Measurements from ENCODE around the gene ZNF845.

ZNF845 gene

GRCh38 chr19:53333463-53334449, at the start of gene ZNF845:
Gene ZNF845, plus strand, starts transcription at chr19:53333749. Its CDS starts 7,559 bp downstream, at chr19:53341308.
- Histone ChIP-seq H3K9me2 (ENCODE audit: low read depth, low read length) (no peaks in the 10 kb centered on the region), H4K20me1 (ENCODE audit: insufficient read depth, low read length) (no peaks in the 10 kb centered on the region), H3K9me3 (ENCODE audit: low read length) (peaks cover 1% of the 10 kb centered on the region; the same call in 1 of the 2 replicates), H3K4me3 (ENCODE audit: low read depth, low read length, poor library complexity, severe bottlenecking) (peak within 1 kb of the TSS; percentile 98), H2AFZ (ENCODE audit: low read length) (peak within 1 kb of the TSS; percentile 79; the same call in 1 of the 2 replicates), H3K27me3 (ENCODE audit: insufficient read depth, low read length) (no peaks in the 10 kb centered on the region), H3K4me2 (ENCODE audit: low read length) (peak within 1 kb of the TSS; percentile 91), H3K36me3 (ENCODE audit: insufficient read depth, low read length) (peaks cover 32% of the 10 kb centered on the region), H3K27ac (ENCODE audit: low read depth, low read length, poor library complexity, severe bottlenecking) (no peak within 1 kb of the TSS), H3K9ac (ENCODE audit: low read length) (peak within 1 kb of the TSS; percentile 88), H3K79me2 (ENCODE audit: insufficient read depth, low read length) (no peaks in the 10 kb centered on the region), H3K4me1 (ENCODE audit: insufficient read depth, low read length, severe bottlenecking) (peaks cover 9% of the 10 kb centered on the region), H3F3A (ENCODE audit: insufficient read depth, low read length) (no peaks in the 10 kb centered on the region)
- TF ChIP-seq EZH2 (IDR thresholded peaks at IDR 0.05; ENCODE audit: borderline replicate concordance, low read length): no peak

DNA sequence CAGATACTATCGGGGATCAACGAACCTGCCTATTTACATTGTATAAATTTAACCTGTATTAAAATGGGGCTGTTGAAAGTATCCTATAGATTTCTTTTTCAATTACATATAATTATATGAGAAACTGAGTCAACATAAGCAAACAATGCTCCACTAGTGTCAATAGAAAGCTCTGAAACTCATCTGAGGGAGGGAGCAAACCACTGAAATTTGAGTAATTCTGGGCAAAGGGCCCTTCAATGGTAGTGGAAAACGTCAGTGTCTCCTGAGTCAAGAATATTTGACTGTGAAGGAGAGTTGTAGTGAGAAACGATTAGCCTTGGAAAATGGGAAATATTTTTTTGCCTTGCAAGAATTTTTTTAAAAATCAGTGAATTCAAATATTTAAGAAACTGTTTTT, 48.5 kb upstream of the ZNF845 start:
- Histone ChIP-seq H3K9ac (ENCODE audit: low read length) (no peak overlapping the region), H3K27ac (ENCODE audit: low read depth, low read length, poor library complexity, severe bottlenecking) (no peak overlapping the region), H2AFZ (ENCODE audit: low read length) (no peak overlapping the region), H4K20me1 (ENCODE audit: insufficient read depth, low read length) (no peaks in the 10 kb centered on the region), H3K9me2 (ENCODE audit: low read depth, low read length) (no peaks in the 10 kb centered on the region), H3K36me3 (ENCODE audit: insufficient read depth, low read length) (no peaks in the 10 kb centered on the region), H3K9me3 (ENCODE audit: low read length) (0 out of 2 replicates have a peak, but pooled peaks cover 2% of the 10 kb centered on the region), H3K4me2 (ENCODE audit: low read length) (no peak overlapping the region), H3F3A (ENCODE audit: insufficient read depth, low read length) (no peaks in the 10 kb centered on the region), H3K79me2 (ENCODE audit: insufficient read depth, low read length) (no peaks in the 10 kb centered on the region), H3K4me3 (ENCODE audit: low read depth, low read length, poor library complexity, severe bottlenecking) (no peak overlapping the region), H3K4me1 (ENCODE audit: insufficient read depth, low read length, severe bottlenecking) (no peaks in the 10 kb centered on the region), H3K27me3 (ENCODE audit: insufficient read depth, low read length) (no peaks in the 10 kb centered on the region)
- TF ChIP-seq EZH2 (IDR thresholded peaks at IDR 0.05; ENCODE audit: borderline replicate concordance, low read length): no peak

DNA sequence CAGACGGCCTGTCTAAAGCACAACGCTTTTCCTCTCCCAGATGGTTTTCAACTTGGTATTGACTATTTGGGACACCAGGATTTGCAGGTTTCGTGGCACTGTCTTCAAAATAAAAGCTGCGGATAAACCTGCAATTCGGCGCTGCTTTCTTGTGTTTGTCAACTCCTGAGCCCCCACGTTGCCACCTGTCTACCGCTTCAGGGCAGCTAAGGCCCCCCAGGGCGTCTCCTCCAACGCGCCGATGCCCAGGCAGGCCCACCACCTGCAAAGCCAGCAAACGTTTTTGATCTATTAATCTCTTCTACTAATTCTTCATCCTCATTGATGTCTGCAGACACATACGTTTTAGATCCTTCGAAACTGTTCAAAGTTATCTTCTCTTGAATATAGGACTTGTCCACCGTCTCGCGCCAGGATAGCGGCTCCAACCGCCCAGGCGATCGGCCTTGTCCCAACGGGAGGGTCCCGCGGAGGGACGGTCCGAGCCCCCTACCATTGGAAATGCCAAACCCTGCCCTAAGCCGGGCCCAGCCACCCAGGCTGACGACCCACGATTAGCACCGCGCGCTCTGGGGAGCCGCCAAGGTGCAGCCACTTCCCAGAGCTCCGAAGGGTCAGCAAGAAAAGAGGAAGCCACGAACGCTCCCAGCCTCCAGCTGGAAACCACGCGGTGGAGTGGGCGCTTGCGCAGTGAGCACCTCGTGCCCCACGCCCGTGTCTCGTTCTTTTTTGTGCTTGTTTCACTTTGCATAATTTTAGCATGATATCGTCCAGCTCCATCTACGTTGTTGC, 42.6 kb upstream of the ZNF845 start:
- no peak overlapping the region for H3K9ac ChIP-seq (ENCODE audit: low read length)
- no peak overlapping the region for H3K4me3 ChIP-seq (ENCODE audit: low read depth, low read length, poor library complexity, severe bottlenecking)
- peaks cover 8% of the 10 kb centered on the region; the same call in 1 of the 2 replicates for H3K9me3 ChIP-seq (ENCODE audit: low read length)
- H4K20me1 ChIP-seq (ENCODE audit: insufficient read depth, low read length): no peaks in the 10 kb centered on the region
- no peaks in the 10 kb centered on the region for H3K27me3 ChIP-seq (ENCODE audit: insufficient read depth, low read length)
- no peaks in the 10 kb centered on the region for H3F3A ChIP-seq (ENCODE audit: insufficient read depth, low read length)
- no peak for TF ChIP-seq EZH2 (IDR thresholded peaks at IDR 0.05; ENCODE audit: borderline replicate concordance, low read length)
- TF ChIP-seq CTCF (IDR thresholded peaks at IDR 0.05; ENCODE audit: low read length): no peak
- no peak overlapping the region for H2AFZ ChIP-seq (ENCODE audit: low read length)
- H3K4me2 ChIP-seq (ENCODE audit: low read length): no peak overlapping the region
- no peaks in the 10 kb centered on the region for H3K9me2 ChIP-seq (ENCODE audit: low read depth, low read length)
- no peak overlapping the region for H3K27ac ChIP-seq (ENCODE audit: low read depth, low read length, poor library complexity, severe bottlenecking)
- H3K4me1 ChIP-seq (ENCODE audit: insufficient read depth, low read length, severe bottlenecking): no peaks in the 10 kb centered on the region
- H3K36me3 ChIP-seq (ENCODE audit: insufficient read depth, low read length): no peaks in the 10 kb centered on the region
- H3K79me2 ChIP-seq (ENCODE audit: insufficient read depth, low read length): no peaks in the 10 kb centered on the region

Data from OCI-LY1 (cell line).